HepG2 (cell line): ENCODE results near the gene ICAM2. TPM values are rescaled to one million over a fixed set of nuclear protein-coding genes. Genes with fewer than 3 reads are reported as not detected.

Experiments used
- BRCA1 ChIP-seq: sonication (generic); formaldehyde crosslinking; IDR thresholded peaks from 2 replicates; pipeline ENCODE4 v1.4.0; 2020; ENCODE audit warnings: missing genetic modification reagents
- GZF1 ChIP-seq: sonication (generic); formaldehyde crosslinking; IDR thresholded peaks from 2 replicates; pipeline ENCODE4 v1.5.1; 2020; ENCODE audit warnings: mild to moderate bottlenecking, missing genetic modification reagents
- MED1 ChIP-seq: sonication (generic); formaldehyde crosslinking; IDR thresholded peaks from 2 replicates; pipeline ENCODE4 v1.4.0; 2020; ENCODE audit warnings: missing genetic modification reagents
- NFATC3 ChIP-seq: sonication (generic); formaldehyde crosslinking; IDR thresholded peaks from 2 replicates; pipeline ENCODE4 v1.5.1; 2020; ENCODE audit warnings: mild to moderate bottlenecking, missing genetic modification reagents
- NFRKB ChIP-seq: fragments of 450-650 bp; IDR thresholded peaks from 2 replicates; pipeline ENCODE4 v1.6.1; 2017
- SRSF9 ChIP-seq: fragments of 200-400 bp; formaldehyde crosslinking; IDR thresholded peaks from 2 replicates; pipeline ENCODE4 v1.6.1; 2018; ENCODE audit warnings: borderline replicate concordance, mild to moderate bottlenecking, low read depth, low read length; ENCODE audit not compliant: insufficient read depth, poor library complexity, severe bottlenecking
- TCF7 ChIP-seq: sonication (generic); IDR thresholded peaks from 2 replicates; pipeline ENCODE4 v1.6.1; 2016; ENCODE audit warnings: antibody characterized with exemption, low read depth
- U2AF1 ChIP-seq: fragments of 200-400 bp; formaldehyde crosslinking; optimal IDR thresholded peaks from 2 replicates; pipeline ENCODE3; 2017; ENCODE audit warnings: mild to moderate bottlenecking, low read depth, low read length
- YEATS4 ChIP-seq: sonication (generic); formaldehyde crosslinking; IDR thresholded peaks from 2 replicates; pipeline ENCODE4 v1.4.0; 2020; ENCODE audit warnings: missing genetic modification reagents, borderline replicate concordance
- ZFAT ChIP-seq: sonication (generic); formaldehyde crosslinking; conservative IDR thresholded peaks from 2 replicates; pipeline ENCODE4 v1.8.1; 2023; ENCODE audit warnings: missing genetic modification reagents, inconsistent platforms
- ZHX1 ChIP-seq: sonication (generic); formaldehyde crosslinking; IDR thresholded peaks from 2 replicates; pipeline ENCODE4 v1.8.1; 2022; ENCODE audit warnings: low read depth, mild to moderate bottlenecking, missing genetic modification reagents
- ZNF296 ChIP-seq: sonication (generic); formaldehyde crosslinking; conservative IDR thresholded peaks from 2 replicates; pipeline ENCODE4 v1.5.0; 2020; ENCODE audit warnings: mild to moderate bottlenecking, missing genetic modification reagents
- ZNF335 ChIP-seq: sonication (generic); formaldehyde crosslinking; IDR thresholded peaks from 2 replicates; pipeline ENCODE4 v1.4.0; 2020; ENCODE audit warnings: missing genetic modification reagents
- ZNF512B ChIP-seq: sonication (generic); formaldehyde crosslinking; IDR thresholded peaks from 2 replicates; pipeline ENCODE4 v1.5.1; 2020; ENCODE audit warnings: missing genetic modification reagents, mild to moderate bottlenecking, borderline replicate concordance
- ZNF556 ChIP-seq: sonication (generic); formaldehyde crosslinking; IDR thresholded peaks from 2 replicates; pipeline ENCODE4 v1.4.0; 2020; ENCODE audit warnings: mild to moderate bottlenecking, missing genetic modification reagents, borderline replicate concordance
- ZNF563 ChIP-seq: sonication (generic); formaldehyde crosslinking; IDR thresholded peaks from 2 replicates; pipeline ENCODE4 v1.8.0; 2022; ENCODE audit warnings: mild to moderate bottlenecking, moderate library complexity, missing genetic modification reagents
- ZNF660 ChIP-seq: sonication (generic); formaldehyde crosslinking; IDR thresholded peaks from 2 replicates; pipeline ENCODE4 v1.5.1; 2020; ENCODE audit warnings: mild to moderate bottlenecking, low read depth, missing genetic modification reagents, borderline replicate concordance
- polyA plus RNA-seq, 8 experiments: library from polyadenylated mRNA; depleted of rRNA in 3 of 8; stranded (reverse) in 7 of 8; unstranded in 1 of 8; fragments of >200 nt; fragmentation: Illumina TruSeq in 4 of 8; extraction: Trizol in 4 of 8; gene quantifications; 2 replicates each; pipeline versions ENCODE4 v1.2.1 to v1.2.3, GENCODE V29; 2011 to 2016; ENCODE audit warnings: low read depth in 4 of 8, missing spikeins in 1 of 8, mixed read lengths in 1 of 8; ENCODE audit not compliant: insufficient read depth in 1 of 8
- total RNA-seq, 5 experiments: library from RNA; depleted of rRNA; stranded (reverse); fragments of >200 nt; fragmentation: Illumina TruSeq; extraction: Trizol; gene quantifications; 2 replicates each; pipeline ENCODE4 v1.2.3, GENCODE V29; 2016; ENCODE audit warnings: low read depth in 1 of 5
- TF ChIP-seq, protein P1 (sequence below): sonication (generic); formaldehyde crosslinking; IDR thresholded peaks from 2 replicates; pipeline ENCODE4 v1.4.0; 2020; ENCODE audit warnings: missing genetic modification reagents
- TF ChIP-seq, protein P2 (sequence below): sonication (generic); formaldehyde crosslinking; IDR thresholded peaks from 2 replicates; pipeline ENCODE4; 2020; ENCODE audit warnings: missing genetic modification reagents, mild to moderate bottlenecking, borderline replicate concordance
- TF ChIP-seq, protein P3 (sequence below): sonication (generic); formaldehyde crosslinking; IDR thresholded peaks from 2 replicates; pipeline ENCODE4 v1.4.0; 2020; ENCODE audit warnings: missing genetic modification reagents, mild to moderate bottlenecking, borderline replicate concordance

Gene ICAM2
- total and polyA plus RNA-seq, 2 of the 13 experiments (the other 11 are each of a cell fraction or from before 2014, with no cell fraction given), result 10.9 to 20.8 TPM

DNA sequence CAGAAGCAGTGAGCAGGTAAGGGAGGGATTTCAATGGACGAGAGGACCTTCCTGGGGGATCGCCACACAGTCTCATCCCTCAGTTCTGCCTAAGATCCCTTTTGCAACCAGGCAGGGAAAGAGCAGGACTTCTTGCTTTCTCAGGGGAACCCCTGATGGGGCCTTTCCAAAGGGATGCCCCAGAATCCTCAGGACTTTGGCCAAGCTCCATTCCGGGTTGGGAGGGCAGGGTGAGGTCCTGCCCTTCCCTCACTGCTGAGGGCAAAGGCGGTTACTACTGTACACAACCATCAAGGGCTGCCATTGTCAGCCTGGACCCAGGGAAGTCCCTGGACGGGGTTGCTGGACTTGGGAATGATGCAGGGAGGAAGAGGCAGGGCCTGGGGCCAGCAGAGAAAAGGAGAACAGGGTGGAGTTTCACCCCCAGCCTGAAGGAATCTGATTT lies 12.6 kb downstream of the ICAM2 start (continued):
- TF ChIP-seq ZNF335, result no peak
- no peak for TF ChIP-seq BRCA1 (CRISPR knock-in tag)
- TF ChIP-seq SRSF9, result no peak
- no peak for TF ChIP-seq NFRKB
- TF ChIP-seq, protein P1, sequence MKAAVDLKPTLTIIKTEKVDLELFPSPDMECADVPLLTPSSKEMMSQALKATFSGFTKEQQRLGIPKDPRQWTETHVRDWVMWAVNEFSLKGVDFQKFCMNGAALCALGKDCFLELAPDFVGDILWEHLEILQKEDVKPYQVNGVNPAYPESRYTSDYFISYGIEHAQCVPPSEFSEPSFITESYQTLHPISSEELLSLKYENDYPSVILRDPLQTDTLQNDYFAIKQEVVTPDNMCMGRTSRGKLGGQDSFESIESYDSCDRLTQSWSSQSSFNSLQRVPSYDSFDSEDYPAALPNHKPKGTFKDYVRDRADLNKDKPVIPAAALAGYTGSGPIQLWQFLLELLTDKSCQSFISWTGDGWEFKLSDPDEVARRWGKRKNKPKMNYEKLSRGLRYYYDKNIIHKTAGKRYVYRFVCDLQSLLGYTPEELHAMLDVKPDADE (CRISPR knock-in tag), result no peak
- no peak; the same call in 1 of the 2 replicates for TF ChIP-seq MED1 (CRISPR knock-in tag)
- no peak for TF ChIP-seq YEATS4 (CRISPR knock-in tag)
- TF ChIP-seq, protein P2, sequence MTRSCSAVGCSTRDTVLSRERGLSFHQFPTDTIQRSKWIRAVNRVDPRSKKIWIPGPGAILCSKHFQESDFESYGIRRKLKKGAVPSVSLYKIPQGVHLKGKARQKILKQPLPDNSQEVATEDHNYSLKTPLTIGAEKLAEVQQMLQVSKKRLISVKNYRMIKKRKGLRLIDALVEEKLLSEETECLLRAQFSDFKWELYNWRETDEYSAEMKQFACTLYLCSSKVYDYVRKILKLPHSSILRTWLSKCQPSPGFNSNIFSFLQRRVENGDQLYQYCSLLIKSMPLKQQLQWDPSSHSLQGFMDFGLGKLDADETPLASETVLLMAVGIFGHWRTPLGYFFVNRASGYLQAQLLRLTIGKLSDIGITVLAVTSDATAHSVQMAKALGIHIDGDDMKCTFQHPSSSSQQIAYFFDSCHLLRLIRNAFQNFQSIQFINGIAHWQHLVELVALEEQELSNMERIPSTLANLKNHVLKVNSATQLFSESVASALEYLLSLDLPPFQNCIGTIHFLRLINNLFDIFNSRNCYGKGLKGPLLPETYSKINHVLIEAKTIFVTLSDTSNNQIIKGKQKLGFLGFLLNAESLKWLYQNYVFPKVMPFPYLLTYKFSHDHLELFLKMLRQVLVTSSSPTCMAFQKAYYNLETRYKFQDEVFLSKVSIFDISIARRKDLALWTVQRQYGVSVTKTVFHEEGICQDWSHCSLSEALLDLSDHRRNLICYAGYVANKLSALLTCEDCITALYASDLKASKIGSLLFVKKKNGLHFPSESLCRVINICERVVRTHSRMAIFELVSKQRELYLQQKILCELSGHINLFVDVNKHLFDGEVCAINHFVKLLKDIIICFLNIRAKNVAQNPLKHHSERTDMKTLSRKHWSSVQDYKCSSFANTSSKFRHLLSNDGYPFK (CRISPR knock-in tag), result no peak
- no peak for TF ChIP-seq ZFAT
- no peak for TF ChIP-seq TCF7
- TF ChIP-seq U2AF1, result no peak
- no peak for TF ChIP-seq ZNF512B (CRISPR knock-in tag)
- no peak for TF ChIP-seq GZF1 (CRISPR knock-in tag)
- no peak for TF ChIP-seq NFATC3 (CRISPR knock-in tag)
- TF ChIP-seq ZNF660 (CRISPR knock-in tag), result no peak
- TF ChIP-seq ZHX1 (CRISPR knock-in tag), result no peak
- TF ChIP-seq, protein P3, sequence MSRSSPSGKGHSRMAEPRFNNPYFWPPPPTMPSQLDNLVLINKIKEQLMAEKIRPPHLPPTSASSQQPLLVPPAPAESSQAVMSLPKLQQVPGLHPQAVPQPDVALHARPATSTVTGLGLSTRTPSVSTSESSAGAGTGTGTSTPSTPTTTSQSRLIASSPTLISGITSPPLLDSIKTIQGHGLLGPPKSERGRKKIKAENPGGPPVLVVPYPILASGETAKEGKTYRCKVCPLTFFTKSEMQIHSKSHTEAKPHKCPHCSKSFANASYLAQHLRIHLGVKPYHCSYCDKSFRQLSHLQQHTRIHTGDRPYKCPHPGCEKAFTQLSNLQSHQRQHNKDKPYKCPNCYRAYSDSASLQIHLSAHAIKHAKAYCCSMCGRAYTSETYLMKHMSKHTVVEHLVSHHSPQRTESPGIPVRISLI (CRISPR knock-in tag), result no peak
- no peak for TF ChIP-seq ZNF563
- TF ChIP-seq ZNF556, result no peak
- TF ChIP-seq ZNF296 (CRISPR knock-in tag), result no peak
